T47D (cell line): Measurements from ENCODE around the gene AKT2.

ENCODE experiments used
- DNase-seq, 2 experiments: peaks; one replicate each; pipeline versions ENCODE4 v3.0.0 to v3.0.0-alpha.2; 2011 to 2012; ENCODE audit warnings: low read depth in 1 of 2, low spot score in 1 of 2
- JUND ChIP-seq: IDR thresholded peaks from 2 replicates; pipeline ENCODE4 v1.6.1; 2012; ENCODE audit warnings: low read depth
- in situ Hi-C: cut with HindIII; loops from 2 replicates; pipeline ENCODE4 v1.10.0; 2016; ENCODE audit warnings: low sequenced_read_pairs, low pct_unique_long_range_greater_than_20kb

AKT2 gene

DNA sequence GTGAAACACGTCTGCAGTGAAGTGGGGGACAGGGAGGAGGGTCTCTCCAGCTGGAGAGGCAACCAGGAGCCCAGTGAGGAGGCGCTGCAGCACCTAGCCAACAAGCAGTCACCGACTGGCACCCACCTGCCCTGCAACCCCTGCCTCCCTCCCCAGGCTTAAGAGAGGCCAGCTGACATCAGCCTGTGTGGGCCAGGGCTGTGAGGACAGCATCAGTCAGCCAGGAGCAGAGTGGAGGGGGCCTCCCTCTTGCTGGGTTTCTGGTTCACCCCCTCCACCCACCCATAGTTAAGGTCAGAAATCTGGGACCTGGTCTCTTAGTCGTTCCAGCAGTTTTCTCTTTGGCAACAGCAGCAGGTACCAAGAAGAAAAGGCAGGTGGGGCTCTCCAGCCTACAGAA is 33.2 kb downstream of the AKT2 start:
- DNase-seq = no peak
- in situ Hi-C loops = no loop called here
- no peak for TF ChIP-seq JUND

DNA sequence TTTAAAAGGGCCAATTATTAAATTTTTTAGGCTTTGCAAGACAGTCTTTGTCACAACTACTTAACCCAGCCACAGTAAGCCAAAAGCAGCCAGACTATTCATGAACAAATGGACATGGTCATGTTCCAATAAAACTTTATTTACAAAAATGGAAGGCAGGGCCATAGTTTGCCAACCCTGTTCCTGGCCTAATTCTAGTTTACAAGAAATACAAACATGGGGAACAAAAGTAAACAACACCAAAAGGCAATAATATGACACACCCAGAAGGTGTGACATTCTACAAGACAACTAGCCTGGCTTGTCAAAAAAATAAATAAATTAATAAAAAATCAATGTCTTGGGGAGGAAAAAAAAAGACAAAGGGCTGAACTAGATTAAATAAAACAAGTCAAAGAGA is 33.9 kb downstream of the AKT2 start:
- DNase-seq = no peak
- in situ Hi-C loops = no loop called here
- no peak for TF ChIP-seq JUND

DNA sequence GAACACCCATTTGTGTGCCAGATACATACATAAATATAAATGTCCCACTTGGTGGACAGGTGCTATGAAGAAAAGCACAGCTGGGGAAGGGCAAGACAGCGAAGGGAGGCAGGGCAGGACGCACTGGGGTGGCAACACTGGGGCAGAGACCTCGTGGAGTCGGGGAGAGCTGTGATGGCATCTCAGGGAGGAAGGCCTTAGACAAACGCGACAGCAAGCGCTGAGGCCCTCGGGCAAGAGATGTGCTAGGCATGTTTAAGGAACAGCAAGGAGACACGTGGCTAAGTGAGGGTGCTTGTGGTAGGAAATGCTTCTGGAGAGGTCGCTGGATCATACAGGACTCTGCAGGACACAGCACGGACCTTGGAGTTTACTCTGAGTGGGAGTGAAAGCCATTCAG is 35.4 kb downstream of the AKT2 start:
- TF ChIP-seq JUND = no peak
- peak in 1 of 2 experiments; percentile 73 for DNase-seq
- in situ Hi-C loops = no loop called here

DNA sequence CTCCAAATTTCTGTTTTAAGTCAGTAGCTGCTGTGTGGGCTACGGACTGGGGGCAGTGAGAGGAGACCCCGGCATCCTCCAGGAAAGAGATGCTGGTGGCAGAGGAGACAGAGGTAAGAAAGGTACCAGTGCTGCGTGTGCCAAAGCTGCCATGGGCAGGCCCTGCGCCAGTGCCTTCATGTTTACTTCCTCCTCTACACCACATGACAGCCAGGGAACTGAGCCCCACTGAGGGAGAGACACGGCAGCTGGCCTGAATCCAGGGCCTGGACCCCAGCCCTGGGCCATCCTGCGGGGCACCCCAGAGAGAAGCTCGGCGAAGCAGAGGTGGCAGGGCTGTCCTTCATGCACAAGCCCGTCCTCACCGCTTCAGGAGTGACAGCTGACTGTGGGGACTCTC is 35.9 kb downstream of the AKT2 start:
- DNase-seq = no peak
- in situ Hi-C loops = no loop called here
- TF ChIP-seq JUND = no peak

DNA sequence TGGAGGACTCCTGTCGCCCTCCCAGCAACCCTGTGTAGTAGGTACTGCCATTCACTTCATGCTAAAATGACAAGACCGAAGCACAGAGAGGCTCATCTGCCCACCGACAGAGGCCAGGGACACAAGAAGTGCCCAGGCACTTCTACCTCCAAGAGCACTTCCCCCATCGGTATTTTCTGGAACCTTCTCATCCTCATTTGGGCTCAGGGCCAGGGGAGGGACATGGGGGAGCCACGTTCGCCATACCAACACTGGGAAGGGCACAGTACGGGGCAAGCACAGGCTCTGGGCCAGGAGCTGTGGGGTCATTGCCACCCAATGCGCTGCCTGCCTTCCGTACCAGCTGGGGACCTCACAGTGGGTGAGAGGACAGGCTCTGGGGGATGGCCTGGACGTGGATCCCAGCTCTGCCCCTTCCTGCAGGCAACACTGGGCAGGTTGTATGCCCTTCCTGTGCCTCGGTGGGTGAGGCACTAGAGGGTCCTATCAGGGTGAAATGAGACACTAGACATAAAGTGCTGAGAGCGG is 37.3 kb downstream of the AKT2 start:
- in situ Hi-C loops = no loop called here
- DNase-seq = no peak
- no peak for TF ChIP-seq JUND

DNA sequence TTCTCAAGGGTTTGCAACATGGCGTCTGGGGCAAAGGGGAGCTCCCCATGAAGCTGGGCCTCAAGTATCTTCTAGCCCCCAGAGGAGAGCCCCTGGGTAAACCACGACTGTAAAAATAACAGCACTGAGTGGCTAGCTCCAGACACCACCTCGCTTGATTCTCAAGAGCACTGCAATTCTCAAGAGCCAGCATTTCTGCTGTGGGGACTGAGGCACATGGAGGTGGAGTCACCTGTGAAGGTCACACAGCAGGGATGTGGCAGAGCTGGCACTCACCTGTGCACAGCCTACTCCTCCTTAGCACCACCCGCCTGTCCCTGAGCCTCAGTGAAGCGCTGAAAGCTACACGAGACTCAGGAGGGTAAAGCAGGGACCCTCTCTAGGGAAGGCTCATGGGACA is 38.0 kb downstream of the AKT2 start:
- DNase-seq = no peak
- no peak for TF ChIP-seq JUND
- in situ Hi-C loops = no loop called here

DNA sequence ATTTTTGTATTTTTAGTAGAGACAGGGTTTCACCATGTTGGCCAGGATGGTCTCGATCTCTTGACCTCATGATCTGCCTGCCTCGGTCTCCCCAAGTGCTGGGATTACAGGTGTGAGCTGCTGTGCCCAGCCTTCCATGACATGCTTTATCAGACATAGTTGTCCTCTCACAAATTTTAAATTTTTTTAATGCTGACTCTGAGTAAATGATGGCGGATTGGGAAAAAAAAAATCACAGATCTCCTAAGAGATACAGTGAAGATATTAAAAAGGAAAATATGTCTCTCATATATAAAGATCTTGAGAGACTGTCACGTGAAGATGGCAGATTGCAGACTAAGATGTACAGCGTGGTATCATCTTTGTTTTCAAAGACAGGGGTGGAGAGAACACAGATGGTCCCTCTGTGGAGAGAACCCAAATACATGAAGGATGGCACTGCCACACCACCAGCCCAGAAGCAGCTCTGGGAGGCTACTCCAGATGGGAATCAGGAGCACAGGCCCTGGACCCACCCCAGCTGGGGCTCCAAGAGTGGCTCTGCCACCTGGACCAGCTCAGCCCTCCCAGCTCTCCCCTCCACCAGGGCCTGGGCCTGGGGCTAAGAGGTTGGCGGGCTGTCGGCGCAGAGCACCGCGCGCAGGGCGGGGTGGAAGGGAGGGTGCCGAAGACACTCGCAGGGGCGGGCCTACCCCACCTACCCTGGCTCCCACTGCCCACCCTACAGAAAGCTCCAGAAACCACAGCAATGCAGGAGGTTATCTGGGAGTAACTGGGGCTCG is 38.7 kb downstream of the AKT2 start:
- in situ Hi-C loops = no loop called here
- TF ChIP-seq JUND = no peak
- no peak for DNase-seq

DNA sequence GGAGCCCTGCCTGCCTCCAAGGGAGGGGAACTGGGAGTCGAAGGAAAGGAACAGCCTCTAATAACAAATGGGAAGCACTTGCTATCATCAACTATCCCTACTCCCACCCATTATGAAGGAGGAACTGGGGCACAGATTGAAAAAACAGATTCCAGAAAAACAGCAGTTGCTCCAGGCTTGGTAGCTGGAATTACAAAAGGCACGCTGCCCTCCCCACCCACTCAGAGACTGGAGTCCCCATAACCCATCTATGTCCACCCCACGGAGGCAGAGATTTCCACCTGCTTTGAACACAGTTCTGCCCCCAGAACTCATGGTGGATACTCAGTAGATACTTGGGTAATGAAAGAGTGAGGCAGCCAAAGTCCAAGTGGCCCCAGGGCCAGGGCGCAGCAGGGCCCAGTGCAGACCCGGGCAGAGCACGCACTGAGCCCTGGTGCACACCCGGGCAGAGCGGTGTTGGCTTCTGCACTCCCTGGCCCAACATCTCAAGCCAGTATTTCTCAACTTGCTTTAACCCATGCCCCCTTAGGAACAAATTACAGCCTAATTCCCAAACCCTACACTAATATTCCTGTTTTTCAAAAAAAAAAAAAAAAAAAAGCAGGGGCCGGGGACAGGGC is 39.5 kb downstream of the AKT2 start:
- TF ChIP-seq JUND = no peak
- in situ Hi-C loops = no loop called here
- DNase-seq = no peak

DNA sequence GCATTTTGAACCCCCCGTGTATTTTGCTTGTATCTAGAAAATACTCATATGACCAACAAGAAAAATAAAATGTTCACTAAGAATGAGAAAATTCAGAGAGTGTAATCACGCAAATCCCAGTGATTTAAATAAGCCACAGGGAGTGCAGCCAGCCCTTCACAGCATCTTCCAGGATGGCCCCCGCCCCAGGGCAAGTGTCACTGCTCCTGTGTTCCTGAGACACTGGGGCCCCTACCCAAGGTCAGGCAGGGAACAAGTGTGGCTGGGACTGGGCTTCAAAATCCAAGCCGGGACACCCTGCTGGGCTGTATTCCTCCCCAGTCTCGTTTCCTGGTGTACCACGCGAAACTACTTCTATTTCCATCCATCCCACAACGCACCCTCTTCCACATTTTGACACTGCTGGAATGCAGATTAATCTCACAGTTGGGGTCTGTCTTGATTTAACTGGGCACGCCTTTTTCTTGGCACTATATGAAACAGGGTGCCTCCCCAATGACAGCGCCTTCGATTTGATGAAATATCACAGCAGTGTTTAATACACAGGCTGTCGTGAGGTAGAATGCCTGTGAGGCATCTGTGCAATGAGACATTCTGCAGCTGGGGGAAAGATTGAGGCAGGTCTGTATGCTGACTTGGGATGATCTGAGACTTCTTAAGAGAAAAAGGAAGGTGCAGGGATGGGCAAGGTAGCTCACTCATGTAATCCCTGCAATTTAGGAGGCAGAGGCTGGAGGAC is 40.4 kb downstream of the AKT2 start:
- TF ChIP-seq JUND = no peak
- in situ Hi-C loops = no loop called here
- DNase-seq = no peak

DNA sequence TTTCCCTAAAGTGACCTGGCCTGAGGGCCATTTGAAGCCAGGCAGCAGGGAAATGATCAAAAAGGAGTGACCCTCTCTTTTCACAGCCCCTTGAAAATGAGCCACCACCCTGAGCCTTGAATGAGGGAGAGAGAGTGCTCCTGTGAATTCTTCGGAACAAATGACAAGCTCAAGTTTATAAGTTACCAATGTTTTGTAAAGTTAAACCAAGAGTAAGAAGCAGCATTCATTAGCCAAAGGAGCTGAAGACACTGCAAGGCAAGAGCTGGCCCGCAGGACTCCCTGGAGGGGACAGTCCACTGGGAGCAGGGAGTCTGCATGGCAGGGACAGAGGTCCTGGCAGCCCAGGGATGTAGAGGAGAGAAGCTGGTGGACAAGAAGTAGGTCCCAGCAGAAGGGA is 42.0 kb downstream of the AKT2 start:
- no peak for TF ChIP-seq JUND
- DNase-seq = no peak
- in situ Hi-C loops = no loop called here

DNA sequence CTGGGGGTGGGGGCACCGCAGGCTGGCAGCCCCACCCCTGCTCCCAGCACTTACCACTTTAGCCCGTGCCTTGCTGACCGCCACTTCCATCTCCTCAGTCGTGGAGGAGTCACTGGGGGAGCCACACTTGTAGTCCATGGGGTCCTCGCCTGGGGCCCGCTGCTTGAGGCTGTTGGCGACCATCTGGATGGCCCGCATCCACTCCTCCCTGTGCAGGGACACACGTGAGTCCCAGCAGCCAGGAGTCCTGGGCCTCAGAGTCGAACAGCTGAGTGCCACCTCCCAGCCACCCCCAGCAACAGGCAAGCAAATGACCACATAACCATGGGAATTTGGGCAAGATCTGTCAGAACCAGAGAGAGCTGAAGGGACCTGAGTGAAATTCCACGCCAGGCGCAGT is 42.7 kb downstream of the AKT2 start:
- no peak for TF ChIP-seq JUND
- DNase-seq = no peak
- in situ Hi-C loops = no loop called here

DNA sequence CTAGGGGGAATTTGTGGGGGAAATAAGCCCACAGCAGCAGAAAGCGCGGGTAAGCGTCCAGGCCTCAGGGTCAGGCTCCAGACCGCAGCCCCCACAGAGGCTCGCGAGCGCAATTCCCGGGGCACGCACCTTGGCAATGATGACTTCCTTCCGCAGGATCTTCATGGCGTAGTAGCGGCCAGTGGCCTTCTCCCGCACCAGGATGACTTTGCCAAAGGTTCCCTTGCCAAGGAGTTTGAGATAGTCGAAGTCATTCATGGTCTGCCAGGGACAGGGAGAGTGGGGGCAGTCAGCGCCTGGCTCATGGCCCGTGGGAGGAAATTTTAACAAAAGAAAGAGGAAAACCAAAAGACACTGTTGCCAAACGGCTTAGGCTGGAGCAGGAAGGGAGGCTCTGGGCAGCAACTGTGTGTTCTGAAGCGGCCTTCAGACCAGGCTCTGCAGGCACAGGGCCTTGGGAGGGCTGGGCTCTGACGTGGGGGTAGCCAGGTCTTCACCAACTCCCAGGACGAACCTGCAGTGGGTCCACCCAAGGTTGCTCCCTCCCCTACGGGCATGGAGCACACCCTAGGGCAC is 43.2 kb downstream of the AKT2 start:
- no peak for DNase-seq
- in situ Hi-C loops = no loop called here
- no peak for TF ChIP-seq JUND
